OCI-LY1 (cell line): Measurements from ENCODE around the gene NPHP3.

Experiments
- H2AFZ ChIP-seq: fragments of 200-600 bp; sonication (generic), shearing (Covaris generic); 2 replicates; pipeline ENCODE4 v1.6.0; 2014; ENCODE audit warnings: antibody characterized with exemption, mild to moderate bottlenecking, low read length
- H3F3A ChIP-seq: fragments of 200-600 bp; sonication (generic), shearing (Covaris generic); 2 replicates; pipeline ENCODE4 v1.6.0; 2014; ENCODE audit warnings: mild to moderate bottlenecking, antibody characterized with exemption, low read length, moderate library complexity; ENCODE audit not compliant: insufficient read depth
- H3K27ac ChIP-seq: fragments of 200-600 bp; sonication (generic); 2 replicates; pipeline ENCODE4 v1.5.1; 2014; ENCODE audit warnings: low read length, mixed run types, mild to moderate bottlenecking, low read depth; ENCODE audit not compliant: poor library complexity, severe bottlenecking
- H3K27me3 ChIP-seq: fragments of 200-600 bp; sonication (generic); 2 replicates; pipeline ENCODE4 v1.6.0; 2014; ENCODE audit warnings: antibody characterized with exemption, mild to moderate bottlenecking, low read length, moderate library complexity; ENCODE audit not compliant: insufficient read depth
- H3K36me3 ChIP-seq: fragments of 200-600 bp; sonication (generic); 2 replicates; pipeline ENCODE4 v1.6.1; 2014; ENCODE audit warnings: mild to moderate bottlenecking, antibody characterized with exemption, low read length, moderate library complexity, mixed read lengths; ENCODE audit not compliant: insufficient read depth
- H3K4me1 ChIP-seq: fragments of 200-600 bp; sonication (generic); 2 replicates; pipeline ENCODE4 v1.5.1; 2014; ENCODE audit warnings: mild to moderate bottlenecking, low read length, moderate library complexity; ENCODE audit not compliant: insufficient read depth, severe bottlenecking
- H3K4me2 ChIP-seq: fragments of 200-600 bp; sonication (generic), shearing (Covaris generic); 2 replicates; pipeline ENCODE4 v1.6.1; 2014; ENCODE audit warnings: low read length
- H3K4me3 ChIP-seq: fragments of 200-600 bp; sonication (generic); 2 replicates; pipeline ENCODE4 v1.5.1; 2014; ENCODE audit warnings: low read length, low read depth, mild to moderate bottlenecking, mixed read lengths; ENCODE audit not compliant: poor library complexity, severe bottlenecking
- H3K79me2 ChIP-seq: fragments of 200-600 bp; shearing (Covaris generic); 2 replicates; pipeline ENCODE4 v1.6.1; 2016; ENCODE audit warnings: mixed run types, low read length, mixed read lengths; ENCODE audit not compliant: insufficient read depth
- H3K9ac ChIP-seq: fragments of 200-600 bp; sonication (generic), shearing (Covaris generic); 2 replicates; pipeline ENCODE4 v1.6.1; 2014; ENCODE audit warnings: mild to moderate bottlenecking, low read length, mixed read lengths
- H3K9me2 ChIP-seq: fragments of 200-600 bp; sonication (generic), shearing (Covaris generic); 2 replicates; pipeline ENCODE4 v1.6.1; 2014; ENCODE audit warnings: low read depth, mild to moderate bottlenecking, low read length, mixed read lengths
- H3K9me3 ChIP-seq: fragments of 200-600 bp; shearing (Covaris generic); 2 replicates; pipeline ENCODE4 v1.6.1; 2014; ENCODE audit warnings: low read length, mixed read lengths
- H4K20me1 ChIP-seq: fragments of 200-600 bp; sonication (generic), shearing (Covaris generic); 2 replicates; pipeline ENCODE4 v1.6.0; 2016; ENCODE audit warnings: mild to moderate bottlenecking, low read length; ENCODE audit not compliant: insufficient read depth
- EZH2 ChIP-seq: fragments of 200-600 bp; sonication (generic), shearing (Covaris generic); IDR thresholded peaks from 2 replicates; pipeline ENCODE4 v1.8.0; 2017; ENCODE audit warnings: borderline replicate concordance, mixed run types, mild to moderate bottlenecking, antibody characterized with exemption, low read length, moderate library complexity, mixed read lengths
- TF ChIP-seq, protein P1 (sequence below): fragments of 200-600 bp; sonication (generic), shearing (Covaris generic); IDR thresholded peaks from 2 replicates; pipeline ENCODE4 v1.5.1; 2017; ENCODE audit warnings: mild to moderate bottlenecking, antibody characterized with exemption, low read length, moderate library complexity, mixed read lengths

Gene NPHP3

DNA sequence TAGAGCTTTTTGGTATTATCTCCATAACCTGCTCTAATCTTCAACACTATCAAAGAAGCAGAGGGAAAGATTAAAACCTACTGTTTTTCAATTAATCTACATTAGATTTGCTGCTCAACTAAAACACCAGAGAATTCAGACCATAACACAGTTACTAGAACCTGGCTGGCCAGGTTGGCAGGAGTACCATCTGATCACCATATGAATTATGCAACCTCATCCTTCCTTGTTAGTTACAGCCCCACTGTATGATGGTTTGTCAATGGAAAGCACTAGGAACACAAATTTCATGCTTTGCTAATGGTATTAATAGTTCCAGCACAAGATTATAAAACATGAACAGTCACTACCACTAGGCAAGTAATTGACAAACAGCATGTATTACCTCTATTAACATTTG lies 5.8 kb downstream of the NPHP3 start:
- no peaks in the 10 kb centered on the region for H4K20me1 ChIP-seq
- H3K4me2 ChIP-seq, result no peak overlapping the region
- H3K9me3 ChIP-seq, result no peaks in the 10 kb centered on the region
- H3K9ac ChIP-seq, result no peak overlapping the region
- no peaks in the 10 kb centered on the region for H3K9me2 ChIP-seq
- H3K36me3 ChIP-seq, result peaks cover 18% of the 10 kb centered on the region; the same call in 1 of the 2 replicates
- no peaks in the 10 kb centered on the region for H3K27me3 ChIP-seq
- TF ChIP-seq, protein P1, sequence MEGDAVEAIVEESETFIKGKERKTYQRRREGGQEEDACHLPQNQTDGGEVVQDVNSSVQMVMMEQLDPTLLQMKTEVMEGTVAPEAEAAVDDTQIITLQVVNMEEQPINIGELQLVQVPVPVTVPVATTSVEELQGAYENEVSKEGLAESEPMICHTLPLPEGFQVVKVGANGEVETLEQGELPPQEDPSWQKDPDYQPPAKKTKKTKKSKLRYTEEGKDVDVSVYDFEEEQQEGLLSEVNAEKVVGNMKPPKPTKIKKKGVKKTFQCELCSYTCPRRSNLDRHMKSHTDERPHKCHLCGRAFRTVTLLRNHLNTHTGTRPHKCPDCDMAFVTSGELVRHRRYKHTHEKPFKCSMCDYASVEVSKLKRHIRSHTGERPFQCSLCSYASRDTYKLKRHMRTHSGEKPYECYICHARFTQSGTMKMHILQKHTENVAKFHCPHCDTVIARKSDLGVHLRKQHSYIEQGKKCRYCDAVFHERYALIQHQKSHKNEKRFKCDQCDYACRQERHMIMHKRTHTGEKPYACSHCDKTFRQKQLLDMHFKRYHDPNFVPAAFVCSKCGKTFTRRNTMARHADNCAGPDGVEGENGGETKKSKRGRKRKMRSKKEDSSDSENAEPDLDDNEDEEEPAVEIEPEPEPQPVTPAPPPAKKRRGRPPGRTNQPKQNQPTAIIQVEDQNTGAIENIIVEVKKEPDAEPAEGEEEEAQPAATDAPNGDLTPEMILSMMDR, result no peak
- no peak for TF ChIP-seq EZH2
- no peak overlapping the region for H3K4me3 ChIP-seq
- H3K27ac ChIP-seq, result no peak overlapping the region
- no peaks in the 10 kb centered on the region for H3K79me2 ChIP-seq
- peaks cover 14% of the 10 kb centered on the region for H3K4me1 ChIP-seq
- peaks cover 3% of the 10 kb centered on the region; the same call in 1 of the 2 replicates for H3F3A ChIP-seq
- no peak overlapping the region for H2AFZ ChIP-seq

DNA sequence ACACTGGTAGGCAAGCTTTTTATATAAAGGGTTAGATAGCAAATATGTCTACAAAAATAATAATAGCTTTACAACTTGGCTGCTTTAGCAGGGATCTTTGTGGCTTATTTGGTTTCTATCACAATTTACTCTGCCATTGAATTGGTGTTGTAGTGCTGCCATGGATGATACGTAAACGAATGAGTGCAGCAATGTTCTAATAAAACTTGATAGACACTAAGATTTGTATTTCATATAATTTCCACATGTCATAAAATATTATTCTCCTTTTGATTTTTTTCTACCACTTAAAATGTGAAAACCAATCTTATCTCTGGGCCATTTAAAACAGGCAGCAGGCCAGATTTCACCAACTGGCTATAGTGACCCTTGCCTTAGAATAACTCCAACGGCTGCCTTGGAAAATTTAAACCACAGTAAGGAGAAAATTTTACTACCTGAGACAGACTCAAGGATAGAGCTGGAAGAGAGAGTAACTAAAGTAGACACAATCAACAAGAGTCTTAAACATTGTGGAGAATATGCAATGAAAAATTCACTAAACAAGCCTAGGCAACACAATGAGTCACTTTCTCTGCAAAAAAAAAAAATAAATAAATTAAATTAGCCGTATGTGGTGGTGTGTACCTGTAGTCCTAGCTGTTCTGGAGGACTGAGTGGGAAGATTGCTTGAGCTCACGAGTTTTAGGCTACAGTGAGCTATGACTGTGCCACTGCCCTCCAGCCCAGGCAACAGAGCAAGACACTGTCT lies 8.1 kb downstream of the NPHP3 start:
- no peak overlapping the region for H3K9ac ChIP-seq
- no peak overlapping the region for H3K27ac ChIP-seq
- H3K79me2 ChIP-seq, result no peaks in the 10 kb centered on the region
- H3K27me3 ChIP-seq, result no peaks in the 10 kb centered on the region
- no peak overlapping the region for H3K4me2 ChIP-seq
- H2AFZ ChIP-seq, result no peak overlapping the region
- peaks cover 18% of the 10 kb centered on the region; the same call in 1 of the 2 replicates for H3K36me3 ChIP-seq
- H3F3A ChIP-seq, result no peaks in the 10 kb centered on the region; the same call in 1 of the 2 replicates
- no peaks in the 10 kb centered on the region for H4K20me1 ChIP-seq
- no peaks in the 10 kb centered on the region for H3K9me2 ChIP-seq
- TF ChIP-seq, protein P1, result no peak
- no peak for TF ChIP-seq EZH2
- no peaks in the 10 kb centered on the region for H3K4me1 ChIP-seq
- H3K9me3 ChIP-seq, result no peaks in the 10 kb centered on the region
- no peak overlapping the region for H3K4me3 ChIP-seq

DNA sequence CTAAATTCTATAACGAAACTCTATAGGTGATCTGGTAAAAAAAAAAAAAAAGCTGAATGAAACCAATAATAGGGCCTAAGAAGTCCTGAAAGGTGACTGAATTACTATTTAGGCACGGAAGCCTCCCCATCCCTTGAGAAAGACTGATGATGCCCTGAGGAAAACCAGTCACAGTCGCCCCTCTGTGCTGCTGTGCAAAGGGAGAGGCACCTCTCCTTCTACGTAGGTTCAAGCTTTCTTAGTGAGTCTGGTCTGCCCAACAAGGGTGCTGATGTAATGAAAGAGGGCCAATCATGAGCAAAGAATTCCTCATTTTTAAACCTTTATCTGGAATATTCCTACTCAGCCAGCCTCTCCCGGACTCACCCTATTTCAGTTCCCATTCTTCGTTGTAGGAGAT lies 11.9 kb downstream of the NPHP3 start:
- Histone ChIP-seq H3K27me3 (no peaks in the 10 kb centered on the region), H3K4me3 (no peak overlapping the region), H3K4me2 (no peak overlapping the region), H3K27ac (no peak overlapping the region), H2AFZ (no peak overlapping the region), H3K36me3 (peaks cover 16% of the 10 kb centered on the region; the same call in 1 of the 2 replicates), H3F3A (no peaks in the 10 kb centered on the region), H3K9me3 (no peaks in the 10 kb centered on the region), H3K79me2 (no peaks in the 10 kb centered on the region), H3K9me2 (no peaks in the 10 kb centered on the region), H3K9ac (no peak overlapping the region), H3K4me1 (no peaks in the 10 kb centered on the region), H4K20me1 (no peaks in the 10 kb centered on the region)
- TF ChIP-seq, protein P1, result no peak
- TF ChIP-seq EZH2, result no peak
